ENCODE measurements around the gene ATP6V1B1. TPM values are rescaled to one million over a fixed set of nuclear protein-coding genes. Genes with fewer than 3 reads are reported as not detected.
A peak's percentile ranks its signal among the peaks of the same experiment; 100 is the strongest.

ATP6V1B1 gene
- total and polyA plus RNA-seq, 9 of the 15 experiments (the other 6 are each of a cell fraction or from before 2014, with no cell fraction given): not detected

GRCh38 chr2:71000780-71001591, 65.3 kb downstream of the ATP6V1B1 start (continued):
- TF ChIP-seq REST (IDR thresholded peaks at IDR 0.05; ENCODE audit: borderline replicate concordance) (peak; percentile 32; the same call in 1 of the 2 replicates), REST (CRISPR knock-in tag; IDR thresholded peaks at IDR 0.05; ENCODE audit: low read depth) (no peak), UBTF (IDR thresholded peaks at IDR 0.05; ENCODE audit: borderline replicate concordance in 1 of 2, low read depth in 2 of 2, low read length in 2 of 2) (0 out of 4 replicates have a peak, but pooled peaks of 1 of the 2 experiments have one; percentile 29), ZNF384 (IDR thresholded peaks at IDR 0.05; ENCODE audit: low read depth, low read length) (no peak), HLTF (IDR thresholded peaks at IDR 0.05) (peak; percentile 28; the same call in 1 of the 2 replicates), LCOR (CRISPR knock-in tag; IDR thresholded peaks at IDR 0.05) (peak; percentile 58; the same call in 1 of the 2 replicates), CBX3 (IDR thresholded peaks at IDR 0.05; ENCODE audit: borderline replicate concordance in 1 of 2, low read length in 2 of 2) (peak in 1 of 2 experiments; percentile 69; a peak in 2 of 3 replicates), POLR2A (conservative IDR thresholded peaks at IDR 0.05) (peak; percentile 59), RB1 (IDR thresholded peaks at IDR 0.05; ENCODE audit: low read depth) (peak; percentile 60; the same call in 1 of the 2 replicates), CHAMP1 (IDR thresholded peaks at IDR 0.05) (peak; percentile 22; the same call in 1 of the 2 replicates), PML (IDR thresholded peaks at IDR 0.05; ENCODE audit: low read length) (no peak)
